ENCODE measurements around the gene B3GNT4.
"Not testable (repeated sequence)": the region's sequence is repeated elsewhere in the genome, so short reads cannot be mapped to it uniquely, and the experiment has no call there.

Gene B3GNT4

DNA sequence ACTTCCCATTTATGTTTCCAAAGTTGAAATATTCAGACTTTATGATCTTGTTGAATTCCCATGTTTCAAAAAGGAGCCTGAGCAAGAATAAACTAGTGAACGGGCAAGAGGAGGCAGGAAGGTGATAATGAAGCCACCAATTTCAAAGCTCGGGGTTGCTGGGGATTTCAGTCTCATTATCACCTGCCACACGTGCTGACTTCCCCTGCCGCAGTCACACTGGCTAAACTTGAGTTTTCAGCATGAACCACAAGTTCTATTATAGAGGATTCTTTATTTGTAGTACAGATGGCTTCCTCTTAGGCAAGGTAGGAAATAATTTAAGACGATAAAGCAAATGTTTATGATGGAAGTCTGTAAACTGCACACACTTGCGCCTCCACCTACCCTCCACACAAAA is 40.5 kb downstream of the B3GNT4 start:
- TF ChIP-seq, protein P1, sequence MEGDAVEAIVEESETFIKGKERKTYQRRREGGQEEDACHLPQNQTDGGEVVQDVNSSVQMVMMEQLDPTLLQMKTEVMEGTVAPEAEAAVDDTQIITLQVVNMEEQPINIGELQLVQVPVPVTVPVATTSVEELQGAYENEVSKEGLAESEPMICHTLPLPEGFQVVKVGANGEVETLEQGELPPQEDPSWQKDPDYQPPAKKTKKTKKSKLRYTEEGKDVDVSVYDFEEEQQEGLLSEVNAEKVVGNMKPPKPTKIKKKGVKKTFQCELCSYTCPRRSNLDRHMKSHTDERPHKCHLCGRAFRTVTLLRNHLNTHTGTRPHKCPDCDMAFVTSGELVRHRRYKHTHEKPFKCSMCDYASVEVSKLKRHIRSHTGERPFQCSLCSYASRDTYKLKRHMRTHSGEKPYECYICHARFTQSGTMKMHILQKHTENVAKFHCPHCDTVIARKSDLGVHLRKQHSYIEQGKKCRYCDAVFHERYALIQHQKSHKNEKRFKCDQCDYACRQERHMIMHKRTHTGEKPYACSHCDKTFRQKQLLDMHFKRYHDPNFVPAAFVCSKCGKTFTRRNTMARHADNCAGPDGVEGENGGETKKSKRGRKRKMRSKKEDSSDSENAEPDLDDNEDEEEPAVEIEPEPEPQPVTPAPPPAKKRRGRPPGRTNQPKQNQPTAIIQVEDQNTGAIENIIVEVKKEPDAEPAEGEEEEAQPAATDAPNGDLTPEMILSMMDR (IDR thresholded peaks at IDR 0.05; ENCODE audit: extremely low read depth, missing control alignments) = no peak
- DNase-seq (ENCODE audit: low spot score) = no peak

DNA sequence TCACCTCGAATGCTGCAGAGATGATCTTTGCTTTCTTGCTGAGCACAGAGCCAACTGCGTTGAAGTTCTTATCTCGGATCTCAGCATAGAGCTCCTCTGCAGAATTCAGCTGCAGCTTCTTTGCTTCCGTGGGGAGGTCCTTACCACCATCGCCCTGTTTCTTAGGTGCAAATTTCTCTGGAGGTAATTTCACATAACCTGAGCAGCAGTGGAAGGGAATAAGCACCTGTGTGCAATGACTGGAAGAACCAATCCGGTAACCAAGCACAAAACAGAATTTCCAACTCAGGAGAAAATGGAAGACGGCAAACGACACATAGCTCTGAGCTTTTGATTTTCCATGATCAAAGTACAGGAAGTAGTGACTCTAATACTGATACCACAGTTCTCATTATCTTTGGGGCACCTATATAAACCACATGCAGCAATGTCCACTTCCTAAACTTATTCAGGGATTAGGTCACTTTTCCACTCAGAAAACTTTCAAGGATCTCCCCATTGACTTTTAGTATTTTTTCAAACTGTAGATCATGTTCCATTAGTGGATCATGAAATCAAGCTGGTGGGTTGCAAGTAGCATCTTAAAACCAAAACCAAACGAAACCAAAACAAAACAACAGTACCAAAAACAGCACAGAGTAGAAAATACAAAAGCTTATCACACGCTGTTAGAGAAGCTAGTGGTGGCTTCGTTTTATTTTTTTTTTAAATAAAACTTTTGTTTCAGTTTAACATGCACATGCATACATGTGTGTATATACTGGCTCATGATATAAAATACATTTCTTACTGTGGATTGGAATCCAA is 41.3 kb downstream of the B3GNT4 start:
- DNase-seq (ENCODE audit: low spot score) = no peak
- TF ChIP-seq, protein P1 (IDR thresholded peaks at IDR 0.05; ENCODE audit: extremely low read depth, missing control alignments) = no peak

DNA sequence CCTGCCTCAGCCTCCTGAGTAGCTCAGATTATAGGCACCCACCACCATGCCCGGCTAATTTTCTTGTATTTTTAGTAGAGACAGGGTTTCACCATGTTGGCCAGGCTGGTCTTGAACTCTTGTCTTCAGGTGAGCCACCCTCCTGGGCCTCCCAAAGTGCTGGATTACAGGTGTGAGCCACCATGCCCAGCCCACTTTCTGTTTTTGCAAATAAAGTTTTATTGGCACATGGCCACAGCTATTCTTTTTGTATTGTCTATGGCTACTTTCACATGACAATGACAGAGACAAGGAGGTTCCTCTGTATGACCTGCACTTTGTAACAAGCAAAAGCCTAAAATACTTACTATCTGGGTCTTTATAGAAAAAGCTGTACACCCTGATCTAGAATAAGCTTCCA is 42.0 kb downstream of the B3GNT4 start:
- no peak for DNase-seq (ENCODE audit: low spot score)
- TF ChIP-seq, protein P1 (IDR thresholded peaks at IDR 0.05; ENCODE audit: extremely low read depth, missing control alignments) = no peak

DNA sequence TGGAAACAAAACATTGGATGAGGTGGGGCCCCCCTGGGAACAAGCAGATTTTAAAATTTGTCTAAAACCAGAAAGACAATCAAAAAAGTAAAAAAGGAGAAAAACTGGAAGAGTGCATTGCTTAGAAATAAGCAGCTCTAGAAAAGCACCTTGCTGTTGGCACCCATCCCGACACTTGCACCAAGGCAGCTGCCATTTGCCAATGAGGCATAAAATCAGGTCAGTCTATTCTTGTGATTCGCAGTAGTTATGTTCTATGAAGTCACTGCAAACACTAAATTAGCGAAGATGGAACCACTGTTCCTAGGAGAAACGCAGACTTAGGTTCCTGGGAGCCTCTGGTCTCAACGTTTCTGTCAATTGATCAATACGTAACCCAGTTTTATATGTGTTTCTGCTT is 46.5 kb downstream of the B3GNT4 start:
- TF ChIP-seq, protein P1 (IDR thresholded peaks at IDR 0.05; ENCODE audit: extremely low read depth, missing control alignments) = no peak

DNA sequence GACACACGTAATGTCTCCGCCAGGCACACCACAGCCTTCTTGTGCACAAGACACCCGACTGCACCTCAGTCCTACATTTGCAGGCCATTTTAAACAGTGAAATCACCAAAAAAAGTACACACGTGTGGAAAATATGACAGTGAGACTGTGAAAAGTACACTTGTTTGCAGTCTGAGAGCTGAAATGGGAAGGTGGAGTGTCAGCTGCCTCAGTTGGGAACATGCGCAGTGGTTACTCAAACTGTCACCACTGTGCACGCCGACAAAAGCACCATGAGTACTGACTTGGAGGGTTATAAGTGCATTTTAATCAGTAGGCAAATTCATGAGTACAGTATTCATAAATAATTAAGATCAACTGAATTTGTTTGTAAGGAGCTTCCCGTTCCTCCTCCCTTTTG is 47.0 kb downstream of the B3GNT4 start:
- TF ChIP-seq, protein P1 (IDR thresholded peaks at IDR 0.05; ENCODE audit: extremely low read depth, missing control alignments) = no peak
- no peak for DNase-seq (ENCODE audit: low spot score)

More for the DNA sequence above, 46.5 kb downstream of the B3GNT4 start:
- no peak for DNase-seq (ENCODE audit: low spot score)

DNA sequence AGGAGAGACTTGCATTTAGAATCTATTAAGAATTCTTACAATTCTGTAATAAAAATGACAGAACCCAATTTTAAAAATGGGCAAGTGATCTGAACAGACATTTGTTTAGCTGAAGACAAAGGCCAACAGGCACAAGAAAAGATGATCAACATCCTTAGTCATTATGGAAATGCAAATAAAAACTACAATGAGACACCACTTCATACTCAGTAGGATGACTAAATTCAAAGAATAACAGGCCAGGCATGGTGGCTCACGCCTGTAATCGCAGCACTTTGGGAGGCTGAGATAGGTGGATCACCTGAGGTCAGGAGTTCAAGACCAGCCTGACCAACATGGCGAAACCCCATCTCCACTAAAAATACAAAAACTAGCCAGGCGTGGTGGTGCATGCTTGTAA is 55.0 kb downstream of the B3GNT4 start:
- not testable (repeated sequence) for DNase-seq (ENCODE audit: low spot score)
